ENCODE data around the gene LAMA5.

LAMA5 gene

DNA sequence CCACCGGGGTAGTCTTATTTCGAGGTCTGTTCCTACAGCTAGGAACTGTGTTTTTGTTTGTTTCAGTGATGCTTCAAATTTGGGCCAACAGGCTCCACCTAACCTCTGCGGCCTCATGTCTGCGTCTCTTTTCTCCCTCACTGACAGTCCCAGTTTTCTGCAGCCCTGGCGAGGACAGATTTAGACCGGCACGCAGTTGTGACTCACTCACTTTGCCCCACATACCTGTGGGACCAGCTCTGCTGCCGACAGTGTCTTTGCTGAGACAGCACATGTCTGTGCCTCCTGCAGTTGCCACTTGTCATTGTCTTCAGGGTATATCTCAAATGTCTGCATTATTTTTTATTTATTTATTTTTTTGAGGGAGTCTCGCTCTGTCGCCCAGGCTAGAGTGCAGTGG lies 99.6 kb downstream of the LAMA5 start:
- intact Hi-C loops (cut with DNase I) = no loop called here
- peak; percentile 32 to 92 (median 66) for DNase-seq

DNA sequence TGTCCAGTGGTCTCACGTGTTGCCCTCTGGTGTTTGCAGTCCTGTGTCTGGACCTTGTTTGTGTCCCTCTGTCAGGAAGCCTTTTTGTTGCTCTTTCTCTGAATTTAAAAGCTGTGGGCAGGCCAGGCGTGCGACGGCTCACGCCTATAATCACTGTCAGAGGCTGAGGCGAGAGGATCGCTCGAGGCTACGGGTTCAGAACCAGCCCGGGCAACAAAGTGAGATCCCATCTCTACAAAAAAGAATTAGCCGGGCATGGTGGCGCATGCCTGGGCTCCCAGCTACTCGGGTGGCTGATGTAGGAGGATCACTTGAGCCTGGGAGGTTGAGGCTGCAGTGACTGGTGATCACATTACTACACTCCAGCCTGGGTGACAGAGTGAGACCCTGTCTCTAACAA lies 100.3 kb downstream of the LAMA5 start:
- DNase-seq = no peak
- intact Hi-C loops (cut with DNase I) = no loop called here

DNA sequence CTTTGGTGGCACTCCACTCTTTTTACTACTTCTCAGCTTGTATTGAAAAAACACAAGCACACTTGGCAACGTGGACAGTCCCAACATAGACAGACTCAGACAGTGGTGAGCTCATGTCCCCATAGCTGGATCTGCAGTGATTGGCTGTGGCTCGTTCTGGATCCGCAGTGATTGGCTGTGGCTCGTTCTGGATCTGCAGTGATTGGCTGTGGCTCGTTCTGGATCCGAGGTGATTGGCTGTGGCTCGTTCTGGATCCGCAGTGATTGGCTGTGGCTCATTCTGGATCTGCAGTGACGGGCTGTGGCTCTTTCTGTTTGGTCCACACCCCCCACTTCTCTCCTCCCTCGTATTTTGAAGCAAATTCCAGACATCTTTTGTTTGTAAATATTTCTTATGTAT lies 100.8 kb downstream of the LAMA5 start:
- no peak for DNase-seq

DNA sequence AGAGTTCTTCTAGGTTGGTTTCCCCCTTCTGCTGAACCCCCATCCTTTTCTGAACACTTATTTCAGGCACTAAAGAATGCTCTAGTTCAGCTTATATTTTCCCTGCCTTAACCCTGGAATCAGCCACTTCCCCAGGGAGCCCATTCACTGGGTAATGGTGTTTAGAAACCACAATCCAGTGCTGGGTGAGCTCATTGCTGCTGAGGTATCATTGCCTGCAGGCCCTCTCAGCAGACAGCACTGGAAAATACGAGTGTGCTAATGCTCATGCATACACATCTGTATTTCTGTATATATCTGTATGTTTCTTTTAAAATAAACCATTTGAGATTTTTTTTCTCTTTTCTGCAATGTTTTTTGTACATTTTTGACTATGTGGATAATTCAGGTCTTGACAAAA lies 101.7 kb downstream of the LAMA5 start:
- DNase-seq = no peak
- intact Hi-C loops (cut with DNase I) = no loop called here

More for the DNA sequence above, 100.8 kb downstream of the LAMA5 start:
- intact Hi-C loops (cut with DNase I) = no loop called here

DNA sequence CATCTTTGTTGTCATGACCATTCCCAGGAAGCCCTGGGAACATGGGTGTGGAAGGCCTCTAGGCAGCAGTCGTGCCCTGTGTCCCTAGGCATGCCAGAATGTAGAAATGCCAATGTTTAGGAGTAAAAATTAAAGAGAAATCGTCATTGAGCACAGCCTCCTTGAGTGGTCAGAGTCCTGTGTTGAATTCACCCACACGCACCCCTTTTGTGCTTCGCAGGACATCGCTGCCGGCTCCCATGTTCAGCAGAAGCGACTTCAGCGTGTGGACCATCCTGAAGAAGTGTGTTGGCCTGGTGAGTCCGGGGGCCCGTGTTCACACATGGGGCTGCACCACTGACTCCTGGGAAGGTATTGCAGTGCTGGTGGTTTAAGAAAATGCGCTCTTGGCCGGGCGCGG lies 103.7 kb downstream of the LAMA5 start:
- intact Hi-C loops (cut with DNase I) = no loop called here
- DNase-seq = no peak

DNA sequence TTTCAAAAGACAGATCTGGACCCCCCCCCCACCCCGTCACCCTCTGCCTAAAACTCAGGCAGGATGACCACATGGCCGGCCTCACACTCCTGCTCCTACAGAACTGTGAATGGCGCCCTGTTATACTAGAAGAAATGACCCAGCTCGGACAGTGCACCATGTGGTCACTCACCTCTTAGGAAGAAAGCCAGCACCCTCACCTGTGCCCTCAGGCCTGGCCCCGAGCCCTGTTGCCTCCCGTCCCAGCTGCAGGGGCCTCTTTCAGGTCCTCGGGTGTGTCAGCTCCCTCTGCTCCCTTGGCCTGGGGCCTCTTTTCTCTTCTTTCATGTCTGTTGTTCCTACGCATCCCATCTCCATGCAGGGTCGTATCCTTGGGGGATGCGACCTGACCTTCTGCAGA lies 105.0 kb downstream of the LAMA5 start:
- no peak for DNase-seq
- intact Hi-C loops (cut with DNase I) = no loop called here

DNA sequence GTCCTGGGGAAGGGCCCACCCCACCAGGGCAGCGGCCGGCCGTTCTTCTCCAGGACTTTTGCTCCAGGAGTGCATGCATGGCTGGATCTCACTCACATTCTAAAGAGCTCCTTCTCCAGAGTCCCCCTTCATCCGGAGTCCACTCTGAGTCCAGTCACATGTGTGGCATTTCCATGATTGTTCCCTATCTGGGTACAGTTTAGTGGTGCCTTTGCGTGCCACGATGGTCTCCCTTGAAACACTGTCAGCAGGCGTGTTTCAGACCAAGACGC lies 107.9 kb downstream of the LAMA5 start:
- intact Hi-C loops (cut with DNase I) = no loop called here
- DNase-seq = no peak

Measured in head of caudate nucleus (tissue), 42 donors.